Hematopoietic multipotent progenitor cell (in vitro differentiated cells): ENCODE data around the gene CCDC89. TPM values are rescaled to one million over a fixed set of nuclear protein-coding genes. Genes with fewer than 3 reads are reported as not detected.
"Not testable (repeated sequence)": the region's sequence is repeated elsewhere in the genome, so short reads cannot be mapped to it uniquely, and the experiment has no call there.

Source experiments
- DNase-seq, 3 donors: peaks; one replicate each; pipeline ENCODE4 v3.0.0-alpha.2; 2011 to 2015; ENCODE audit warnings: low read depth in 2 of 3, low spot score in 2 of 3
- total RNA-seq: library from RNA; depleted of rRNA; stranded (reverse); fragments of >200 nt; gene quantifications from one replicate; pipeline ENCODE4 v1.2.3, GENCODE V29; 2012

The CCDC89 gene
- total RNA-seq, 1 donor, result under 0.01 TPM

DNA sequence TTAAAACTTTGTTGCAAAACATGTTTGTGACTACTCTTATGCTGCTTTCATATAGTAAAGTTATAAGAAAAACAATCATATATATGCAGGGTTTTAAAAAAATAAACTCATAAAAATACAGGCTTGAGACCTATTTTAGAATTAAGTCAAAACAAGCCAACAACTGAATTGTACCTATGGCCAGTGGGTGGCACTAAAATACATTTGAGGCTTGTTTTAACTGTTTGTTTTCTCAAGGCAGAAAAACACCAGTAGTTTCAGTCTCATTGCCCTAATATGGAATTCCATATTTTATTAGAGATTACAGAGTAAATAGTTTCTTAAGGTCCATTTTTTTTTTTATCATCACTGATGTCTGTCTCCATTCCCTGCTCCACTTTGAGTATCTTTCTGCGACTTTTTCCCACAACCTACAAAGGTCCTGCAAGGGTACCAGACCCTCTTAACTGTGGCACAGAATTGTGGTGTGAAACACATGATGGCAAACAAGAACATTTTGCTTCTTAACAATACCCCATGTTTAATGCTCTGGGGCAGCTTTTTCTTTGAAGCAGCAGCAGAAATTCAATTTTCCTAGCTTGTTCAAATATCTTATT, 8.5 kb upstream of the CCDC89 start:
- DNase-seq, result peak in 2 of 3 donors; percentile 33 to 76

GRCh38 chr11:85685125-85685819, 723 bp downstream of the CCDC89 start:
- DNase-seq, result no peak

DNA sequence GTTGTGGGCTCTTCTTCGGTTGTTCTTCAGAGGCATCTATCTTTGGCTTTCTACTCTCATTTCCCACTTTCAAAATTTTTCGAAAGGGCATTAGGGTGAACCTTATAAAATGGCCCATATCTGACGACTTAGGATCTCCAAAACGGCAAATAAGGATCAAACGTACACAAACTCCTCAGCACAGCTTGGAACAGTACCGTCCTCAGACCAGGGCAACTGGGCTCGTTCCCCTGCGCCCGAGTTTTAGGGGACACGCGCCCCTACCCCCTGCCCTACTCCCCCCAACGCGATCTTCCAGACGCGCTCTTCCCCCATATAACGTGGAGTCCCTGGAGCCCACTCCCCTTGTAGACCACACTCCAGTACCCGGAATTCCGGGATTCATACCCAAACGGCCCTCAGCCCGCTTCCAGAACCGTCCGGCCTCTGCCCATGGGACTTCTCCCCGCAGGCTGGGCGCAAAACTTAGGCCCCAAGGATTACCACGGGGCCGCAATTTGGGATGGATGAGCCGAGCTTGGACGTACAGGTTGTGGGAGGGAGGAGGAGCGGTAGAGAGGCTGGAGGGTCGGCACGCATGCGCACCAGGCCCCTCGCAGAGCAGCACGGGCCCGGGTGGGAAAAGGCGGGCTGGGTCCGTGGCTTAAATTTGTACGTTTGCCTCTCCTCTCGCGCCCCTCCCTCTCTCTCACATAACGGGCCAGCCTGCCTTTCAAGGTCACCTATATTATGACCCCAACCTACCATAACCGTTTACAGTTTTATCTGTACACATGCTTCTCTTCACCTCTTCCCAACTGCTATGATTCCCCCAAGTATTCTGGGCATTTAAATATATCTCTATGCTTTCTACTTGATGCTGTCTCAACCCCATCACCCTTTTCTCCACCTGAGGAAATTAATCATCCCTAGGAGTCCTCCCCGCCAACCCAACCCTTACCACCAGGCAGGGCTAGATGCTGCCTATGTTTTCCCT, 3.4 kb downstream of the CCDC89 start:
- peak in 2 of 3 donors; percentile 57 to 72 for DNase-seq

- DNase-seq, result no peak
These were observed 5.1 kb downstream of the CCDC89 start for GRCh38 chr11:85680897-85681296.

- no peak for DNase-seq
These were observed 6.4 kb downstream of the CCDC89 start for GRCh38 chr11:85679576-85679975.

GRCh38 chr11:85673393-85673792, 12.6 kb downstream of the CCDC89 start:
- DNase-seq, result no peak

GRCh38 chr11:85672105-85672902, 13.7 kb downstream of the CCDC89 start:
- no peak for DNase-seq

DNA sequence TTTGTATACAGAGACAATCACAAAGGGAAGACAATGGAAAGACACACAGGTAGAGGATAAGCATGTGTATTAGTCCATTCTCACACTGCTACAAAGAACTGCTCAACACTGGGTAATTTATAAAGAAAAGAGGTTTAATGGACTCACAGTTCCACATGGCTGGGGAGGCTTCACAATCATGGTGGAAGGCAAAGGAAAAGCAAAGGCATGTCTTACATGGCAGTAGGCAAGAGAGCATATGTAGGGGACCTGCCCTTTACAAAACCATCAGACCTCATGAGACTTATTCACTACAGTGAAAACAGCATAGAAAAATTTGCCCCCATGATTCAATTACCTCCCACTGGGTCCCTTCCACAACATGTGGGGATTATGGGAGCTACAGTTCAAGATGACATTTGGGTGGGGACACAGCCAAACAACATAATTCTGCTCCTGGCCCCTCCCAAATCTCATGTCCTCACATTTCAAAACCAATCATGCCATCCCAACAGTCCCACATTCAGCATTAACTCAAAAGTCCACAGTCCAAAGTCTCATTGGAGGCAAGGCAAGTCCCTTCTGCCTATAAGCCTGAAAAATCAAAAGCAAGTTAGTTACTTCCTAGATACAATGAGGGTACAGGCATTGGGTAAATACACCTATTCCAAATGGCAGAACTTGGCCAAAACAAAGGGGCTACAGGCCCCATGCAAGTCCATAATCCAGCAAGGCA, 14.9 kb downstream of the CCDC89 start:
- not testable (repeated sequence) for DNase-seq

GRCh38 chr11:85668157-85668556, 17.8 kb downstream of the CCDC89 start:
- DNase-seq, result no peak

DNA sequence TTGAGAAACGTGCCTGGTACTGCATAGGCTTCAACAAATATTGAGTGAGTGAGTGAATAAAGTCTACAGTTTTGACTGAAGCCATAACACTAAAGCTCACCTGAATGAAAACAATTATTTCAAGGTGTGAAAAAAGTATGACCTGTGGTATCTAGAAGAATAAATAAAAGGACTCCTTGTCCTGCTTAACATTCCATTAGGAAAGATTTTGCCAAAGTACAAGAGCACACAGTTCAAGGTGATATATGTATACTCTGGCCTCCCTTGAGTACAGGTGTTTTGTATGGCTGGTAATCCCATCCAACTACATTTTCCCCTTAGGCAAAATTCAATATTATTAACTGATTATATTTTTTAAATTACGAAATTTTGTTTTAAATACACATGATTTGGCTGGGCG, 19.3 kb downstream of the CCDC89 start:
- DNase-seq, result no peak

- no peak for DNase-seq
These were observed 20.3 kb downstream of the CCDC89 start for GRCh38 chr11:85665733-85666132.

GRCh38 chr11:85664615-85665481, 21.1 kb downstream of the CCDC89 start, which contains the start of gene CREBZF:
TSS of gene CREBZF (minus strand) at chr11:85665129. CDS start at chr11:85664875, 254 bp downstream.
- DNase-seq, result peak; percentile 82 to 97 (median 94)

DNA sequence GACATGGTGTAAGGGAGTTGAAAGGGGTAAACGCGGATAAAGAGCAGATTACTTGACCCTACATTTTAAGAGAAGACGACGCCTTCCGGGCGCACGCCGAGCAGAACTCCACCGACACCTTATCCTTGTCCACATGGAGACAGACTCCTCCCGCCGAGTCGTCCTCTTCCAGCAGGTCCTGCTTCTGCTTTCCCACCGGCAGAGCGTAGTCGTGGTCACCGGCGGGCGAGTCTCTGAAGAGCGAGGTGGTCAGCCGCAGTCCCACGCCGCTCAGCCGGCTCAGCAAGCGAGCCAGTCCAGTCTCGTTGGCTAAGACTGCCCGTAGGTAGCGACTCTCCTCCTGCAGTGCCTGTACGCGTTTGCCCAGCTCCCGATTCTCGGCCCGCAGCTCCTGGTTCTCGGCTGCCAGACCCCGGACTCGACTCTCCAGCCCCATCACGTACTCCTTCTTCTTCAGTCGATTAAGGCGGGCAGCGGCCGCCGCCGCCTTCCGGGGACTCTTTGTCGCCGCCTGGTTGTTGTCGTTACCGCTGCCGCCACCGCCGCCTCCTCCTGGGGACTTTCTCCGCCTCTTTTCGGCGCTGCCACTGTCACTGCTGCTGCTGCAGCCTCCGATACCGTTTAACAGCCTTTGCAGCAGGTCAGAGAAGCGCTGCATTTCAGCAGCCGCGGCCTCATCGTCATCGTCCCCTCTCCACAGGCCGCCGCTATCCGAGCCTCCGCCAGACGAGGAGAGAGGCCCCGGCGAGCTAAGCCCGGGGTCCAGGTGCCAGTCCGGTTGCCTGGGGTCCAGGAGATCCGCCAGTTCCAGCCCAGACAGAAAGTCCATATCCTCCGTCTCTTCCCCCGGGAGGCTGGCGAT, 22.0 kb downstream of the CCDC89 start:
- peak; percentile 77 to 88 (median 85) for DNase-seq

- DNase-seq, result peak in 1 of 3 donors; percentile 17
These were observed 22.8 kb downstream of the CCDC89 start for GRCh38 chr11:85663080-85663752.

DNA sequence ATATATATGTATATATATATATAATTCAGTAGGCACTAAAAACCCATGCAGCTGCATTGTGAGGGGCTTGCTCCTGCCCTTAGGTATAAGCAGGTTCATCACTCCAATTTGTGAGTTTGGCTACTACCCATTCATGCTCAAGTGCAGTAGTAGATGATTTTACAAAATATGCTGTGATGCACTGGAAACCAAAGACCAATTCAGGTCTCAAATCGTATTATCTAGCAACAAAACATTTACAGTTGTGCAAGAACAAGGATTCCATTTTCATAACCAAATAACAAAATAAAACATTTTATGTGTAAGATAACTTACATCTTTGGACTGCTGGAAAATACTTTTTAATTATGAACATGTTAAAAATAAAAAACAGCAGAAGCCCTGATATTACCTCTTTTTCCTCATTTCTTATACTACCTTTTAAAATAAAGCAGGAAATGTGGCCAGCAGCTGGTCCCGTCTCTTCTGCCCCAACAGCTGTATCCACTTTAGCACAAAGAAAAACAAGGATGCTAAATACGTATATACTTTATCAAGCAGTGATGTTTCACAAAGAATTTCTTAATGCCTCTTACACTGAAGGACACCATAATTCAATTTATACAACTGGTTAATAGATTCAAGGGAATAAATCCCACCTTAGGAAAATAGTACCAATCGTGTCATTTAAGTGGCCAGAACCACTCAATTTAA, 23.9 kb downstream of the CCDC89 start:
- no peak for DNase-seq

DNA sequence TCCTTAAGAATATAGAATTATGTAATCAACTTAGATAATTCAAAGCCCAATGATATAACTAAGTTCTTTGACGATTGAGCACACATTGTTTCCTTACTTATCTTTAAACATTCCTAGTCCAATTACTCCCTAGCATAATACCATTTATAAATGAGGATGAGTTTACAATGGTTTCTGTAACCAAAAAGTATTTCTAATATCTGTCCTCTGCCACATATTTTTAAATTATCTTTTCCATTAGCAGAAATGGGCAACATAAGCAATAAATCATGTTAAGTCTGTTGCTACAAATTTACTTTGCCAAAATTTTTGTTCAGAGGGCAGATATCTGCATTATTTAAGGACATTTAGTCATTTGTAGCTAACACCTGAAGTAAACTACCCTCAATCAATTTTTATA, 27.8 kb downstream of the CCDC89 start:
- DNase-seq, result no peak

GRCh38 chr11:85656777-85657176, 29.2 kb downstream of the CCDC89 start:
- no peak for DNase-seq
